H1 (cell line): ENCODE results near the gene ARAP3. TPM values are rescaled to one million over a fixed set of nuclear protein-coding genes. Genes with fewer than 3 reads are reported as not detected.

ENCODE experiments used
- CTCF ChIA-PET: fragments of 300-600 bp; sonication (Branson Sonifier 250); formaldehyde crosslinking; loops from one replicate; lab custom pipeline; 2021; ENCODE audit not compliant: partially characterized antibody; lab: Charles Lee
- POLR2A ChIA-PET: fragments of 300-600 bp; sonication (Branson Sonifier 250); formaldehyde crosslinking; loops from one replicate; lab custom pipeline; 2021; ENCODE audit warnings: inconsistent platforms; ENCODE audit not compliant: partially characterized antibody; lab: Charles Lee
- DNase-seq, 2 experiments: peaks; one replicate each; pipeline versions ENCODE4 v3.0.0 to v3.0.0-alpha.2; 2010 to 2022; ENCODE audit warnings: low spot score in 2 of 2, low read depth in 1 of 2, mixed read lengths in 1 of 2
- FAIRE-seq: peaks from 2 replicates; lab custom pipeline; 2011; peaks lifted over from hg19 to GRCh38; lab: Jason Lieb, UNC
- H2AFZ ChIP-seq: 2 replicates; pipeline ENCODE4 v1.8.1; 2012; ENCODE audit warnings: low read length, inconsistent platforms
- H2AK5ac ChIP-seq: 2 replicates; pipeline ENCODE4 v1.6.1; 2013; ENCODE audit warnings: low read depth, low read length
- H2BK120ac ChIP-seq: replicated peaks from 2 replicates; pipeline ENCODE3; 2013; ENCODE audit warnings: low read depth, low read length, inconsistent platforms
- H2BK12ac ChIP-seq: 2 replicates; pipeline ENCODE4 v1.6.1; 2013; ENCODE audit warnings: low read depth, low read length
- H2BK15ac ChIP-seq: 2 replicates; pipeline ENCODE4 v1.6.1; 2013; ENCODE audit warnings: low read length
- H2BK20ac ChIP-seq: 2 replicates; pipeline ENCODE4 v1.6.1; 2013; ENCODE audit warnings: low read length
- H2BK5ac ChIP-seq: 2 replicates; pipeline ENCODE4 v1.6.1; 2013; ENCODE audit warnings: low read depth, low read length
- H3K14ac ChIP-seq: 2 replicates; pipeline ENCODE4 v1.6.1; 2013; ENCODE audit warnings: inconsistent platforms; ENCODE audit not compliant: insufficient read length
- H3K18ac ChIP-seq: 2 replicates; pipeline ENCODE4 v1.6.1; 2013; ENCODE audit warnings: low read length; ENCODE audit errors: extremely low read depth
- H3K23ac ChIP-seq: 2 replicates; pipeline ENCODE4 v1.6.1; 2013; ENCODE audit warnings: inconsistent platforms; ENCODE audit not compliant: insufficient read length
- H3K23me2 ChIP-seq: 2 replicates; pipeline ENCODE4 v1.6.1; 2013; ENCODE audit warnings: low read depth, low read length
- H3K27ac ChIP-seq: 2 replicates; pipeline ENCODE4 v1.6.1; 2011; ENCODE audit warnings: low read depth, low read length, inconsistent platforms
- H3K27me3 ChIP-seq, 4 experiments: replicated peaks in 1 of 4; 1 replicate in 1 of 4; 2 replicates in 3 of 4; pipeline versions ENCODE4 v1.6.1 to v1.8.1; 2011 to 2013; ENCODE audit warnings: low read length in 3 of 4, mild to moderate bottlenecking in 3 of 4, inconsistent platforms in 2 of 4, mixed read lengths in 2 of 4, moderate library complexity in 1 of 4; ENCODE audit not compliant: control insufficient read depth in 3 of 4, insufficient read depth in 3 of 4; ENCODE audit errors: extremely low read depth in 1 of 4
- H3K36me3 ChIP-seq, 4 experiments: 2 replicates each; pipeline versions ENCODE4 v1.6.1 to v1.8.1; 2011 to 2013; ENCODE audit warnings: mild to moderate bottlenecking in 4 of 4, low read length in 3 of 4, moderate library complexity in 2 of 4, control low read depth in 1 of 4, inconsistent platforms in 1 of 4; ENCODE audit not compliant: insufficient read depth in 4 of 4, control insufficient read depth in 2 of 4
- H3K4ac ChIP-seq: replicated peaks from 2 replicates; pipeline ENCODE3; 2013; ENCODE audit warnings: low read length, low read depth, mixed read lengths, inconsistent platforms; ENCODE audit not compliant: insufficient read length
- H3K4me1 ChIP-seq, 4 experiments: replicated peaks in 1 of 4; 1 replicate in 1 of 4; 2 replicates in 3 of 4; pipeline versions ENCODE4 v1.6.1 to v1.8.1; 2011 to 2013; ENCODE audit warnings: low read length in 3 of 4, inconsistent platforms in 2 of 4, mixed read lengths in 1 of 4; ENCODE audit not compliant: insufficient read depth in 4 of 4, control insufficient read depth in 3 of 4
- H3K4me2 ChIP-seq, 2 experiments: 2 replicates each; pipeline versions ENCODE4 v1.6.1 to v1.8.1; 2011 to 2013; ENCODE audit warnings: low read depth in 2 of 2, low read length in 2 of 2, control low read depth in 1 of 2, inconsistent platforms in 1 of 2, mild to moderate bottlenecking in 1 of 2; ENCODE audit not compliant: insufficient read depth in 1 of 2
- H3K4me3 ChIP-seq, 4 experiments: fragments of 200-600, 300-600 bp in 1 of 4; sonication (generic), shearing (Covaris generic), sonication (Bioruptor Twin) in 1 of 4; 2 replicates each; pipeline versions ENCODE4 v1.5.1 to v1.8.1; 2011 to 2016; ENCODE audit warnings: low read length in 4 of 4, low read depth in 3 of 4, control low read depth in 2 of 4, inconsistent platforms in 2 of 4, mild to moderate bottlenecking in 2 of 4, mixed read lengths in 1 of 4, moderate library complexity in 1 of 4; ENCODE audit not compliant: insufficient read depth in 2 of 4; ENCODE audit errors: extremely low read depth in 1 of 4
- H3K56ac ChIP-seq: replicated peaks from 2 replicates; pipeline ENCODE3; 2013; ENCODE audit warnings: low read depth, mild to moderate bottlenecking, mixed read lengths, low read length, inconsistent platforms; ENCODE audit not compliant: insufficient read length
- H3K79me1 ChIP-seq: 2 replicates; pipeline ENCODE4 v1.6.1; 2013; ENCODE audit warnings: low read depth, low read length, control low read depth
- H3K79me2 ChIP-seq, 2 experiments: 2 replicates each; pipeline versions ENCODE4 v1.6.1 to v1.8.1; 2012 to 2013; ENCODE audit warnings: low read length in 2 of 2, mild to moderate bottlenecking in 2 of 2, inconsistent platforms in 1 of 2; ENCODE audit not compliant: insufficient read depth in 2 of 2, control insufficient read depth in 1 of 2
- H3K9ac ChIP-seq, 4 experiments: replicated peaks in 1 of 4; 1 replicate in 1 of 4; 2 replicates in 3 of 4; pipeline versions ENCODE4 v1.6.1 to v1.8.1; 2011 to 2013; ENCODE audit warnings: low read depth in 3 of 4, low read length in 3 of 4, control low read depth in 2 of 4, mild to moderate bottlenecking in 2 of 4, moderate library complexity in 2 of 4, inconsistent platforms in 1 of 4; ENCODE audit errors: extremely low read depth in 1 of 4
- H3K9me3 ChIP-seq, 2 experiments: 2 replicates each; pipeline versions ENCODE4 v1.6.1 to v1.8.1; 2012 to 2013; ENCODE audit warnings: mild to moderate bottlenecking in 2 of 2, moderate library complexity in 2 of 2, control low read depth in 1 of 2, inconsistent platforms in 1 of 2, low read depth in 1 of 2, low read length in 1 of 2, mixed read lengths in 1 of 2; ENCODE audit not compliant: insufficient read depth in 2 of 2
- H4K20me1 ChIP-seq, 2 experiments: replicated peaks in 1 of 2; 2 replicates each; pipeline versions ENCODE3 to v1.8.1; 2011 to 2013; ENCODE audit warnings: inconsistent platforms in 2 of 2, low read length in 2 of 2, mild to moderate bottlenecking in 1 of 2; ENCODE audit not compliant: insufficient read depth in 2 of 2, control insufficient read depth in 1 of 2
- H4K5ac ChIP-seq: 2 replicates; pipeline ENCODE4 v1.6.1; 2013; ENCODE audit warnings: low read length, low read depth, mixed read lengths, inconsistent platforms; ENCODE audit not compliant: insufficient read length
- H4K8ac ChIP-seq: 2 replicates; pipeline ENCODE4 v1.8.0; 2013; ENCODE audit warnings: mild to moderate bottlenecking, moderate library complexity, low read length, inconsistent platforms; ENCODE audit not compliant: insufficient read depth; ENCODE audit errors: extremely low read depth
- H4K91ac ChIP-seq: replicated peaks from 2 replicates; pipeline ENCODE3; 2013; ENCODE audit warnings: low read length, mixed read lengths, inconsistent platforms; ENCODE audit not compliant: insufficient read length
- ASH2L ChIP-seq: fragments of 200-600, 300-600 bp; sonication (generic); IDR thresholded peaks from one replicate; pipeline ENCODE4 v1.7.1; 2017; ENCODE audit warnings: low read length
- CBX8 ChIP-seq: fragments of 300-800, 300-1000 bp; sonication (generic); IDR thresholded peaks from 2 replicates; pipeline ENCODE4 v1.7.1; 2016; ENCODE audit warnings: low read depth, low read length, borderline replicate concordance
- CEBPB ChIP-seq: IDR thresholded peaks from 2 replicates; pipeline ENCODE4 v1.6.1; 2012; ENCODE audit warnings: low read depth, low read length
- GTF2F1 ChIP-seq: IDR thresholded peaks from 2 replicates; pipeline ENCODE4 v1.6.1; 2012; ENCODE audit warnings: low read depth, low read length, improper control_type of control experiment, borderline replicate concordance
- JUND ChIP-seq: IDR thresholded peaks from 2 replicates; pipeline ENCODE4 v1.6.1; 2011; ENCODE audit warnings: mild to moderate bottlenecking, improper control_type of control experiment, low read length
- KDM1A ChIP-seq: fragments of 200-600, 300-600 bp; sonication (generic); IDR thresholded peaks from 2 replicates; pipeline ENCODE4 v1.7.1; 2016; ENCODE audit warnings: mild to moderate bottlenecking, low read length, borderline replicate concordance
- KDM4A ChIP-seq: IDR thresholded peaks from one replicate; pipeline ENCODE4 v1.7.1; 2012; ENCODE audit warnings: low read depth, mild to moderate bottlenecking, moderate library complexity, low read length, inconsistent platforms; ENCODE audit not compliant: severe bottlenecking
- NANOG ChIP-seq: IDR thresholded peaks from 2 replicates; pipeline ENCODE4 v1.6.1; 2011; ENCODE audit warnings: low read length, low read depth, mild to moderate bottlenecking, inconsistent platforms; ENCODE audit not compliant: insufficient read depth, poor library complexity, severe bottlenecking
- PHF8 ChIP-seq: fragments of 200-600 bp; sonication (generic); conservative IDR thresholded peaks from 2 replicates; pipeline ENCODE4 v1.7.1; 2012; ENCODE audit warnings: low read depth, mild to moderate bottlenecking, inconsistent platforms, low read length, moderate library complexity
- RAD21 ChIP-seq, 2 experiments: IDR thresholded peaks in 1 of 2; conservative IDR thresholded peaks in 1 of 2; 2 replicates each; pipeline ENCODE4 v1.6.1; 2011; ENCODE audit warnings: low read depth in 2 of 2, low read length in 2 of 2, improper control_type of control experiment in 1 of 2, inconsistent platforms in 1 of 2, mild to moderate bottlenecking in 1 of 2, moderate library complexity in 1 of 2
- SAP30 ChIP-seq: fragments of 300-600 bp; sonication (generic); IDR thresholded peaks from 2 replicates; pipeline ENCODE4 v1.7.1; 2012; ENCODE audit warnings: low read length, moderate library complexity, mild to moderate bottlenecking, inconsistent platforms; ENCODE audit not compliant: insufficient read depth, insufficient replicate concordance
- SIRT6 ChIP-seq: IDR thresholded peaks from one replicate; pipeline ENCODE4 v1.7.1; 2012; ENCODE audit warnings: low read length, inconsistent platforms
- SP2 ChIP-seq: IDR thresholded peaks from 2 replicates; pipeline ENCODE4 v1.6.1; 2012; ENCODE audit warnings: mild to moderate bottlenecking, low read length, inconsistent platforms
- WGBS, 2 experiments: shearing (Covaris generic) in 1 of 2; methylation state at CpG; one replicate each; pipeline versions ENCODE4 v1.1.6 to v1.1.7; 2013 to 2015; ENCODE audit warnings: low lambda C conversion rate in 2 of 2, mixed read lengths in 2 of 2, inconsistent platforms in 1 of 2, low coverage in 1 of 2, missing lambda C conversion rate in 1 of 2; ENCODE audit not compliant: insufficient replicate concordance in 2 of 2, insufficient coverage in 1 of 2, insufficient read length in 1 of 2; ENCODE audit errors: extremely low coverage in 1 of 2, missing lambda C conversion rate in 1 of 2; 5-methylcytosine and 5-hydroxymethylcytosine counted together
- polyA plus RNA-seq, 7 experiments: library from polyadenylated mRNA; depleted of rRNA in 3 of 7; stranded (reverse) in 5 of 7; unstranded in 2 of 7; fragments of >200 nt in 5 of 7; fragments of 200-250 nt in 2 of 7; gene quantifications; 1 replicate in 5 of 7; 2 replicates in 1 of 7; 4 replicates in 1 of 7; pipeline versions ENCODE4 v1.2.1 to v1.2.3, GENCODE V29; 2011 to 2013; ENCODE audit warnings: missing spikeins in 2 of 7, mixed read lengths in 2 of 7
- total RNA-seq: library from RNA; stranded (reverse); fragmentation: NEBNext Ultra II Directional; extraction: Animal tissue kit (Norgen Biotek cat#: 25700); gene quantifications from 2 replicates; pipeline ENCODE4 v1.2.1, GENCODE V29; 2021

Gene ARAP3
- total and polyA plus RNA-seq, 2 of the 8 experiments (the other 6 are each of a cell fraction or from before 2014, with no cell fraction given), result 14.4 to 48.6 TPM

DNA sequence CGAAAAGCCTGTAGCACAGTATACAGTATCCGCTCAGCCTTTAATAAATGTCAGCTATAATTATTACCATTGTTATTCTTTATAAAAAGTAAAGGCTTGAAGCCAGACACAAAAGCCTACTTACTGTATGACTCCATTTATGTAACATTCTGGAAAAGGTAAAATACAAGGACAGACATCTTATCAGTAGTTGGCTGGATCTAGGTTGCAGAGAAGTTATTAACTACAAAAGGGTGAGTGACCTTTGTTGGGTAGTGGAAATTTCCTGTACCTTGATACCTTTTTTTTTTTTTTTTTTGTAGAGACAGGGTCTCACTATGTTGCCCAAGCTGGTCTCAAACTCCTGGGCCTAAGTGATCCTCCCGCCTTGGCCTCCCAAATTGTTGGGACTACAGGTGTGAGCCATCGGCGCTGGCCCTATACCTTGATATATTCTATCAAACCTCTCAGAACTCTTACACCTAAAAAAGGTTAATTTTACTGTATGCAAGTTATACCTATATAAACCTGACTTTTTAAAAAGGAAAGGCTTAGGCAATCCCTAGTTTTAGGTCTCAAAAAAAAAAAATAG, 51.4 kb downstream of the ARAP3 start:
- Histone ChIP-seq H3K56ac (no peak overlapping the region), H3K14ac (no peak overlapping the region), H3K36me3 (peaks cover 20 to 49% (median 24%) of the 10 kb centered on the region in 4 experiments; a peak in 7 of 8 replicates), H3K18ac (no peak overlapping the region), H2AFZ (no peak overlapping the region), H3K27me3 (no peaks in the 10 kb centered on the region), H3K23me2 (no peaks in the 10 kb centered on the region), H4K5ac (no peak overlapping the region), H3K79me2 (peaks cover 7 to 39% of the 10 kb centered on the region in 2 experiments), H3K23ac (no peak overlapping the region), H2BK12ac (no peak overlapping the region), H3K27ac (no peak overlapping the region), H4K91ac (no peak overlapping the region), H2BK5ac (no peak overlapping the region), H4K8ac (no peak overlapping the region), H3K9ac (no peak overlapping the region), H3K4me1 (peaks cover 0 to 2% (median 0%) of the 10 kb centered on the region in 4 experiments; a peak in 1 of 7 replicates), H3K4ac (no peak overlapping the region), H2AK5ac (no peak overlapping the region), H2BK15ac (no peak overlapping the region), H3K4me2 (no peak overlapping the region), H2BK20ac (no peak overlapping the region), H2BK120ac (no peak overlapping the region), H3K79me1 (peaks cover 8% of the 10 kb centered on the region; the same call in 1 of the 2 replicates), H4K20me1 (peaks cover 1 to 3% of the 10 kb centered on the region in 2 experiments), H3K9me3 (no peaks in the 10 kb centered on the region), H3K4me3 (no peak overlapping the region)
- ChIA-PET POLR2A (interaction anchor here (0.7 to 1.5 kb wide), 4 partner anchors 10 to 46 kb away, joined by 3 to 4 read pairs (median 3); no protein-coding TSS in a partner anchor), CTCF (interaction anchor here (1.0 to 10.3 kb wide), 10 partner anchors 9 to 196 kb away, joined by 3 to 117 read pairs (median 4); partner anchors contain the start of genes DIAPH1 and FCHSD1)
- DNase-seq (no peak), FAIRE-seq (no peak)
- WGBS, 2 experiments, result 91% methylated on average over 5 of the region's 5 CpGs; no CpG with 5 or more reads in 1 of the 2 experiments
- TF ChIP-seq CEBPB (no peak), GTF2F1 (no peak), KDM4A (no peak), ASH2L (no peak), NANOG (no peak), RAD21 (IDR thresholded peaks at IDR 0.05 in 1 of 2, conservative IDR thresholded peaks at IDR 0.05 in 1 of 2; ENCODE audit: low read depth in 2 of 2, low read length in 2 of 2) (no peak), CBX8 (no peak), SP2 (no peak), SIRT6 (no peak), SAP30 (no peak), JUND (no peak), KDM1A (no peak), PHF8 (no peak)
